Peyer's patch (tissue), 4 donors: ENCODE results near the gene SLC1A3.

Source experiments
- POLR2A ChIP-seq, 2 donors: fragments of 450-650 bp; IDR thresholded peaks; one replicate each; pipeline ENCODE4 v1.5.1; 2017; ENCODE audit warnings: antibody characterized with exemption in 2 of 2, mild to moderate bottlenecking in 2 of 2, moderate library complexity in 2 of 2
- TF ChIP-seq, protein P1 (sequence below), 6 experiments: fragments of 450-650 bp in 4 of 6; fragments of 200-600 bp in 2 of 6; sonication (generic) in 1 of 6; IDR thresholded peaks; one replicate each; pipeline ENCODE4 v1.5.1; 2017 to 2019; ENCODE audit warnings: antibody characterized with exemption in 6 of 6, mild to moderate bottlenecking in 3 of 6, moderate library complexity in 1 of 6

DNA sequence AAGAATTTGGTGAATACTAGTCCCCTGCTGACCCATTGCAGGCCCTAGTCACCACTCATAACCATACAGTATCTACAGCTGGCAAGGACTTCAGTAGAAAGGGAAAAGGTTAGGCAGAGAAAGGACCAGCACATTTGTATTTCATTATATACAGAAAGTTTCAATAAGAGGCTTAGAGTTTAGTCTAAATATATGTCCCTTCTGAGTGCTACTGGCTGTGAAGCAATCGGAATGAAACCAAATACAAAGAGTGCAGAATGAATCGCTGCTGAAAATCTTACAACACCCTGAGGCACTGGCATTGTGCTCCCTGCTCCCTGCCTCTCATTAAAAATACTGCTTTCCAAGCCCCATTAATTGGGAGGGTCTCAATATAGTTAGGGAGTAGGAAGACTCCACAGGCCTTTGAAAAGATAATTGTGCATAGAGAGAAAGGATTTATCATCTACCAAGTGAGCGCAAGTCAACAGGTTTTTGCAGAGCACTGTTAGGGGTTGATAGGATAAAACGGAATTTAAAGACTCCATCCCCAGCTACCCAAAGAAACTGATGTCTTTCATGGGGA, 110.8 kb downstream of the SLC1A3 start:
- TF ChIP-seq, protein P1, sequence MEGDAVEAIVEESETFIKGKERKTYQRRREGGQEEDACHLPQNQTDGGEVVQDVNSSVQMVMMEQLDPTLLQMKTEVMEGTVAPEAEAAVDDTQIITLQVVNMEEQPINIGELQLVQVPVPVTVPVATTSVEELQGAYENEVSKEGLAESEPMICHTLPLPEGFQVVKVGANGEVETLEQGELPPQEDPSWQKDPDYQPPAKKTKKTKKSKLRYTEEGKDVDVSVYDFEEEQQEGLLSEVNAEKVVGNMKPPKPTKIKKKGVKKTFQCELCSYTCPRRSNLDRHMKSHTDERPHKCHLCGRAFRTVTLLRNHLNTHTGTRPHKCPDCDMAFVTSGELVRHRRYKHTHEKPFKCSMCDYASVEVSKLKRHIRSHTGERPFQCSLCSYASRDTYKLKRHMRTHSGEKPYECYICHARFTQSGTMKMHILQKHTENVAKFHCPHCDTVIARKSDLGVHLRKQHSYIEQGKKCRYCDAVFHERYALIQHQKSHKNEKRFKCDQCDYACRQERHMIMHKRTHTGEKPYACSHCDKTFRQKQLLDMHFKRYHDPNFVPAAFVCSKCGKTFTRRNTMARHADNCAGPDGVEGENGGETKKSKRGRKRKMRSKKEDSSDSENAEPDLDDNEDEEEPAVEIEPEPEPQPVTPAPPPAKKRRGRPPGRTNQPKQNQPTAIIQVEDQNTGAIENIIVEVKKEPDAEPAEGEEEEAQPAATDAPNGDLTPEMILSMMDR (IDR thresholded peaks at IDR 0.05), result no peak
- TF ChIP-seq POLR2A (IDR thresholded peaks at IDR 0.05), result no peak
